ENCODE measurements around the gene GPBP1L1. TPM values are rescaled to one million over a fixed set of nuclear protein-coding genes. Genes with fewer than 3 reads are reported as not detected.
A peak's percentile ranks its signal among the peaks of the same experiment; 100 is the strongest.

GPBP1L1 gene
- total and polyA plus RNA-seq, 2 of the 13 experiments (the other 11 are each of a cell fraction or from before 2014, with no cell fraction given): 45.9 to 86.1 TPM

GRCh38 chr1:45687754-45688740 lies 1.7 kb upstream of the GPBP1L1 start, which contains the start of gene TMEM69 (continued):
- TF ChIP-seq STAT6 (CRISPR knock-in tag; IDR thresholded peaks at IDR 0.05; ENCODE audit: borderline replicate concordance): no peak
- TF ChIP-seq ZNF121 (CRISPR knock-in tag; IDR thresholded peaks at IDR 0.05): no peak
- no peak; the same call in 1 of the 2 replicates for TF ChIP-seq ZNF878 (CRISPR knock-in tag; IDR thresholded peaks at IDR 0.05)
- no peak for TF ChIP-seq NCOA1 (CRISPR knock-in tag; IDR thresholded peaks at IDR 0.05)
- TF ChIP-seq DPF2 (CRISPR knock-in tag; IDR thresholded peaks at IDR 0.05; ENCODE audit: borderline replicate concordance, low read depth): no peak
- no peak for TF ChIP-seq RBAK (CRISPR knock-in tag; IDR thresholded peaks at IDR 0.05)
- TF ChIP-seq GMEB2 (CRISPR knock-in tag; IDR thresholded peaks at IDR 0.05; ENCODE audit: low read depth): peak; percentile 15; the same call in 1 of the 2 replicates
- TF ChIP-seq IRX3 (CRISPR knock-in tag; IDR thresholded peaks at IDR 0.05; ENCODE audit: borderline replicate concordance, low read depth): no peak
- peak; percentile 73 for TF ChIP-seq KMT2A (CRISPR knock-in tag; IDR thresholded peaks at IDR 0.05)
- 0 out of 2 replicates have a peak, but pooled peaks have one; percentile 15 for TF ChIP-seq ZNF3 (CRISPR knock-in tag; IDR thresholded peaks at IDR 0.05)
- TF ChIP-seq USF2 (IDR thresholded peaks at IDR 0.05; ENCODE audit: low read depth, low read length): no peak
- no peak for TF ChIP-seq USF2 (CRISPR knock-in tag; IDR thresholded peaks at IDR 0.05; ENCODE audit: borderline replicate concordance)
- peak; percentile 87 for TF ChIP-seq MIXL1 (CRISPR knock-in tag; IDR thresholded peaks at IDR 0.05)
- TF ChIP-seq JUNB (CRISPR knock-in tag; IDR thresholded peaks at IDR 0.05; ENCODE audit: borderline replicate concordance): no peak; the same call in 1 of the 2 replicates
- peak; percentile 57; the same call in 1 of the 2 replicates for TF ChIP-seq ARID5B (CRISPR knock-in tag; IDR thresholded peaks at IDR 0.05)
- TF ChIP-seq, protein P1, sequence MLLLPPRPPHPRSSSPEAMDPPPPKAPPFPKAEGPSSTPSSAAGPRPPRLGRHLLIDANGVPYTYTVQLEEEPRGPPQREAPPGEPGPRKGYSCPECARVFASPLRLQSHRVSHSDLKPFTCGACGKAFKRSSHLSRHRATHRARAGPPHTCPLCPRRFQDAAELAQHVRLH (CRISPR knock-in tag; IDR thresholded peaks at IDR 0.05; ENCODE audit: borderline replicate concordance, low read depth): peak; percentile 66; the same call in 1 of the 2 replicates
- no peak for TF ChIP-seq ZNF724P (CRISPR knock-in tag; IDR thresholded peaks at IDR 0.05; ENCODE audit: borderline replicate concordance)
